Measurements from ENCODE around the gene RFT1.

The RFT1 gene

GRCh38 chr3:53130179-53131061 is at the start of gene RFT1:
RFT1 (minus strand) TSS chr3:53130435; CDS start chr3:53130400, 35 bp downstream.
- peak; percentile 96 to 98 for DNase-seq

- DNase-seq, result no peak
Measured at GRCh38 chr3:53179580-53179979, 49.3 kb upstream of the RFT1 start.

GRCh38 chr3:53178246-53178645 is 48.0 kb upstream of the RFT1 start:
- no peak for DNase-seq

GRCh38 chr3:53175613-53176540 is 45.6 kb upstream of the RFT1 start:
- no peak for DNase-seq

- DNase-seq, result no peak
Measured at GRCh38 chr3:53174346-53175250, 44.4 kb upstream of the RFT1 start.

- DNase-seq, result no peak
Measured at GRCh38 chr3:53173107-53173506, 42.9 kb upstream of the RFT1 start.

- no peak for DNase-seq
Measured at GRCh38 chr3:53171827-53172505, 41.7 kb upstream of the RFT1 start.

GRCh38 chr3:53171064-53171418 is 40.8 kb upstream of the RFT1 start:
- no peak for DNase-seq

GRCh38 chr3:53170325-53171063 is 40.3 kb upstream of the RFT1 start:
- DNase-seq, result no peak

- no peak for DNase-seq
Measured at GRCh38 chr3:53169832-53170324, 39.6 kb upstream of the RFT1 start.

GRCh38 chr3:53169045-53169831 is 39.0 kb upstream of the RFT1 start:
- DNase-seq, result no peak

GRCh38 chr3:53168175-53168923 is 38.1 kb upstream of the RFT1 start:
- no peak for DNase-seq

GRCh38 chr3:53167418-53168174 is 37.4 kb upstream of the RFT1 start:
- DNase-seq, result no peak

- no peak for DNase-seq
Measured at GRCh38 chr3:53166781-53167291, 36.6 kb upstream of the RFT1 start.

- DNase-seq, result no peak
Measured at GRCh38 chr3:53166206-53166605, 36.0 kb upstream of the RFT1 start.

GRCh38 chr3:53164911-53165310 is 34.7 kb upstream of the RFT1 start:
- DNase-seq, result no peak

- no peak for DNase-seq
Measured at GRCh38 chr3:53163444-53164387, 33.5 kb upstream of the RFT1 start.

Measured in stimulated activated CD4-positive, alpha-beta T cell treated with anti-CD3 and anti-CD28 coated beads, Interleukin-4, amount 100 ng/mL, for 4 hours (primary cell).